ENCODE results near the gene PHC3. TPM values are rescaled to one million over a fixed set of nuclear protein-coding genes. Genes with fewer than 3 reads are reported as not detected.

PHC3 gene
- total and polyA plus RNA-seq, 2 of the 13 experiments (the other 11 are each of a cell fraction or from before 2014, with no cell fraction given), result 24.1 to 49.0 TPM

DNA sequence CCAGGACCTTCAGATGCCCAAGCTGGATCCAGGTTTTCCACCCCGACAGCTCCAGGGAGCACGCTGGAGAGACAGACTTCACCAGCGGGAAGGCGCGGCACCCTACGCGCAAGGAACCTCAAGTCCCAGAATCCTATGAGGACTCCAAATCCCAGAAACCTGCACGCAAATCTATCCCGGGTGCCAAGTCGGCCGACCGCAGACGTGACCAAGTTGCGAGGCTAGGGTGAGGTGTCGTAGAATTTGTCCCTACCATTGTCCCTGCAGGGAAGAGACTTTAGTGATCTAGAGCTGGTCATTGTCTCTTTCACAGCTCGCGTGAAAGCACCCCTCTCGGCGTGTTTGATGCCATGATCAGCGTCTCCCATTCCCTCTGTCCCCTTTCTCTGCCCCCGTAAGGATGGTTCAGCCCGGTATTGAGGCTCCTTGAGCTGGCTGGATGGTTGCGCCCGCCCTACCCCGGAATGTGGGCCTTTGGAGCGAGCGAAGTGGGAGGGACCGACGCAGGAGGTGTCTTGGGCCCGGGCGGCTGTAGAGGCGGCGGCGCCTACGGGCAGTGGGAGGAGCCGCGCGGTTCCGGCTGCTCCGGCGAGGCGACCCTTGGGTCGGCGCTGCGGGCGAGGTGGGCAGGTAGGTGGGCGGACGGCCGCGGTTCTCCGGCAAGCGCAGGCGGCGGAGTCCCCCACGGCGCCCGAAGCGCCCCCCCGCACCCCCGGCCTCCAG is 40.6 kb upstream of the PHC3 start, which contains the start of gene PRKCI (continued):
- no peak for TF ChIP-seq ZNF33A (CRISPR knock-in tag; IDR thresholded peaks at IDR 0.05; ENCODE audit: borderline replicate concordance)
- TF ChIP-seq FUBP1 (CRISPR knock-in tag; IDR thresholded peaks at IDR 0.05; ENCODE audit: borderline replicate concordance), result no peak
- TF ChIP-seq HNRNPL (IDR thresholded peaks at IDR 0.05; ENCODE audit: low read depth, low read length), result no peak
- no peak for TF ChIP-seq ZNF839 (CRISPR knock-in tag; IDR thresholded peaks at IDR 0.05; ENCODE audit: borderline replicate concordance)
- TF ChIP-seq ZC3H4 (CRISPR knock-in tag; IDR thresholded peaks at IDR 0.05; ENCODE audit: borderline replicate concordance), result no peak
- TF ChIP-seq, protein P1, sequence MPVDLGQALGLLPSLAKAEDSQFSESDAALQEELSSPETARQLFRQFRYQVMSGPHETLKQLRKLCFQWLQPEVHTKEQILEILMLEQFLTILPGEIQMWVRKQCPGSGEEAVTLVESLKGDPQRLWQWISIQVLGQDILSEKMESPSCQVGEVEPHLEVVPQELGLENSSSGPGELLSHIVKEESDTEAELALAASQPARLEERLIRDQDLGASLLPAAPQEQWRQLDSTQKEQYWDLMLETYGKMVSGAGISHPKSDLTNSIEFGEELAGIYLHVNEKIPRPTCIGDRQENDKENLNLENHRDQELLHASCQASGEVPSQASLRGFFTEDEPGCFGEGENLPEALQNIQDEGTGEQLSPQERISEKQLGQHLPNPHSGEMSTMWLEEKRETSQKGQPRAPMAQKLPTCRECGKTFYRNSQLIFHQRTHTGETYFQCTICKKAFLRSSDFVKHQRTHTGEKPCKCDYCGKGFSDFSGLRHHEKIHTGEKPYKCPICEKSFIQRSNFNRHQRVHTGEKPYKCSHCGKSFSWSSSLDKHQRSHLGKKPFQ (CRISPR knock-in tag; IDR thresholded peaks at IDR 0.05; ENCODE audit: insufficient replicate concordance), result peak; percentile 90
- TF ChIP-seq POLR2G (IDR thresholded peaks at IDR 0.05; ENCODE audit: low read depth, low read length), result peak; percentile 83
- peak; percentile 84 for TF ChIP-seq ZFX (CRISPR knock-in tag; IDR thresholded peaks at IDR 0.05; ENCODE audit: low read depth)
- no peak; a peak in 1 of 4 replicates for TF ChIP-seq NR2F1 (CRISPR knock-in tag; IDR thresholded peaks at IDR 0.05)
- no peak for TF ChIP-seq PTBP1 (IDR thresholded peaks at IDR 0.05; ENCODE audit: low read depth, low read length, poor library complexity, severe bottlenecking)
- no peak for TF ChIP-seq ZNF414 (CRISPR knock-in tag; IDR thresholded peaks at IDR 0.05)
- TF ChIP-seq REL (CRISPR knock-in tag; conservative IDR thresholded peaks at IDR 0.05), result no peak
- peak; percentile 75 for TF ChIP-seq GABPB1 (CRISPR knock-in tag; IDR thresholded peaks at IDR 0.05)
- TF ChIP-seq E2F2 (CRISPR knock-in tag; IDR thresholded peaks at IDR 0.05; ENCODE audit: borderline replicate concordance), result no peak
- TF ChIP-seq, protein P2, sequence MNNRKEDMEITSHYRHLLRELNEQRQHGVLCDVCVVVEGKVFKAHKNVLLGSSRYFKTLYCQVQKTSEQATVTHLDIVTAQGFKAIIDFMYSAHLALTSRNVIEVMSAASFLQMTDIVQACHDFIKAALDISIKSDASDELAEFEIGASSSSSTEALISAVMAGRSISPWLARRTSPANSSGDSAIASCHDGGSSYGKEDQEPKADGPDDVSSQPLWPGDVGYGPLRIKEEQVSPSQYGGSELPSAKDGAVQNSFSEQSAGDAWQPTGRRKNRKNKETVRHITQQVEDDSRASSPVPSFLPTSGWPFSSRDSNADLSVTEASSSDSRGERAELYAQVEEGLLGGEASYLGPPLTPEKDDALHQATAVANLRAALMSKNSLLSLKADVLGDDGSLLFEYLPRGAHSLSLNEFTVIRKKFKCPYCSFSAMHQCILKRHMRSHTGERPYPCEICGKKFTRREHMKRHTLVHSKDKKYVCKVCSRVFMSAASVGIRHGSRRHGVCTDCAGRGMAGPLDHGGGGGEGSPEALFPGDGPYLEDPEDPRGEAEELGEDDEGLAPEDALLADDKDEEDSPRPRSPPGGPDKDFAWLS (CRISPR knock-in tag; IDR thresholded peaks at IDR 0.05; ENCODE audit: borderline replicate concordance), result no peak
- no peak for TF ChIP-seq ZNF234 (CRISPR knock-in tag; conservative IDR thresholded peaks at IDR 0.05)
- TF ChIP-seq HOMEZ (CRISPR knock-in tag; IDR thresholded peaks at IDR 0.05; ENCODE audit: low read depth), result no peak; the same call in 1 of the 2 replicates
- peak; percentile 26; the same call in 1 of the 2 replicates for TF ChIP-seq ESRRA (CRISPR knock-in tag; IDR thresholded peaks at IDR 0.05; ENCODE audit: low read depth)
- no peak; the same call in 1 of the 2 replicates for TF ChIP-seq ZNF331 (CRISPR knock-in tag; IDR thresholded peaks at IDR 0.05)
